Chondrocyte (in vitro differentiated cells): ENCODE measurements around the gene LPP. TPM values are rescaled to one million over a fixed set of nuclear protein-coding genes. Genes with fewer than 3 reads are reported as not detected.

Experiments
- DNase-seq: peaks from one replicate; pipeline ENCODE4 v3.0.0; 2021; ENCODE audit warnings: mixed read lengths, low spot score
- H3K27ac Mint-ChIP-seq: one replicate; pipeline ENCODE4 v1.8.0; 2021; ENCODE audit warnings: mild to moderate bottlenecking, moderate library complexity, mixed read lengths; ENCODE audit not compliant: unreplicated experiment
- H3K27me3 Mint-ChIP-seq: 2 replicates; pipeline ENCODE4 v1.8.0; 2021; ENCODE audit warnings: low read depth, mixed read lengths
- H3K36me3 Mint-ChIP-seq: 2 replicates; pipeline ENCODE4 v1.8.0; 2021; ENCODE audit warnings: low read depth, mixed read lengths
- H3K4me1 Mint-ChIP-seq: 2 replicates; pipeline ENCODE4 v1.8.0; 2021; ENCODE audit warnings: low read depth, mild to moderate bottlenecking, mixed read lengths
- H3K4me3 Mint-ChIP-seq: one replicate; pipeline ENCODE4 v1.8.0; 2021; ENCODE audit warnings: mild to moderate bottlenecking, moderate library complexity, mixed read lengths; ENCODE audit not compliant: unreplicated experiment
- H3K9me3 Mint-ChIP-seq: 2 replicates; pipeline ENCODE4 v1.8.0; 2021; ENCODE audit warnings: low read depth, mixed read lengths
- total RNA-seq: library from RNA; stranded (reverse); gene quantifications from 3 replicates; pipeline ENCODE4 v1.2.1, GENCODE V29; 2021
- TF ChIP-seq, protein P1 (sequence below): fragments of 200-600 bp; sonication (generic); IDR thresholded peaks from 2 replicates; pipeline ENCODE4 v1.5.0; 2021; ENCODE audit warnings: antibody characterized with exemption, mild to moderate bottlenecking, moderate library complexity

LPP gene
- total RNA-seq, 1 donor from 2014 or later: 295 TPM

DNA sequence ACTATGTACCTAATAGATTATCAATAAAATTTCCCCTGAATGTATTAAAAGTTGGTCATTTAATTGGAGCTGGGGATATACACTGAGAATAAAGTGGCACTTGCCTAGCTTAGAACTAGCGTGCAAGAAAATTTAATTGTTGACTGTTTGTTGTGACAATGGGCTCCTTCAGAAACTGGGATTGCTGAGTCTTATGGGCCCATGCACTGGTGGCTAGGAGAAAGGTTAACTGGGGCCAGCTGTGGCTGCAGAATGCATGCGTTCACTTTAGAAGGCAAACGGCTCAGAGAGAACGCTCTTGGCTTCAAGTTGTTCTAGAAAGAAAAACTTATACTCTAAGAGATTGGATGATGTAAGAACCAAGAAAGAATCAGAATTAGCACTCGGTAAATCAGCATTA, 18.7 kb upstream of the LPP start:
- TF ChIP-seq, protein P1, sequence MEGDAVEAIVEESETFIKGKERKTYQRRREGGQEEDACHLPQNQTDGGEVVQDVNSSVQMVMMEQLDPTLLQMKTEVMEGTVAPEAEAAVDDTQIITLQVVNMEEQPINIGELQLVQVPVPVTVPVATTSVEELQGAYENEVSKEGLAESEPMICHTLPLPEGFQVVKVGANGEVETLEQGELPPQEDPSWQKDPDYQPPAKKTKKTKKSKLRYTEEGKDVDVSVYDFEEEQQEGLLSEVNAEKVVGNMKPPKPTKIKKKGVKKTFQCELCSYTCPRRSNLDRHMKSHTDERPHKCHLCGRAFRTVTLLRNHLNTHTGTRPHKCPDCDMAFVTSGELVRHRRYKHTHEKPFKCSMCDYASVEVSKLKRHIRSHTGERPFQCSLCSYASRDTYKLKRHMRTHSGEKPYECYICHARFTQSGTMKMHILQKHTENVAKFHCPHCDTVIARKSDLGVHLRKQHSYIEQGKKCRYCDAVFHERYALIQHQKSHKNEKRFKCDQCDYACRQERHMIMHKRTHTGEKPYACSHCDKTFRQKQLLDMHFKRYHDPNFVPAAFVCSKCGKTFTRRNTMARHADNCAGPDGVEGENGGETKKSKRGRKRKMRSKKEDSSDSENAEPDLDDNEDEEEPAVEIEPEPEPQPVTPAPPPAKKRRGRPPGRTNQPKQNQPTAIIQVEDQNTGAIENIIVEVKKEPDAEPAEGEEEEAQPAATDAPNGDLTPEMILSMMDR: no peak
- Mint-ChIP-seq H3K36me3 (no peaks in the 10 kb centered on the region), H3K27me3 (no peaks in the 10 kb centered on the region), H3K9me3 (no peaks in the 10 kb centered on the region), H3K4me1 (peaks cover 14% of the 10 kb centered on the region), H3K4me3 (no peak overlapping the region), H3K27ac (no peak overlapping the region)
- DNase-seq: no peak

DNA sequence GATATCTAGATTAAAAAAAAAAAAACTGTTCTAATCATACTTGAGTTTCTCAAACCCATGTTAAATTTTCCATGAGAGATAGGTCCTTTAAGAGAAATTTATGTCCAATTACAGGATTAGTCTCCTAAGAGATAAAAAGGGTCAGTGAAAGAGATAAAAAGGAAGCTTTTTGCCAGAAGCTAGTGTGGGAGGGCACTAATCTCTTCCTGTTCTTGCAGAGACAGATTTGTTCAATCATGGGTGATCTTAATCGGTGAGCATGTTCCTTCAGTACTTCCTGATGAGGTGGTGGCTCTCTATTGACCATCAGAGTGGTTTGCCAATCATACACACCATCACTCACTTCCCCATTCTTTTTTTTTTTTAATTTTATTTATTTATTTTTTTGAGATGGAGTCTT, 16.9 kb upstream of the LPP start:
- no peak overlapping the region for H3K4me3 Mint-ChIP-seq
- no peak for DNase-seq
- H3K27ac Mint-ChIP-seq: no peak overlapping the region
- H3K4me1 Mint-ChIP-seq: peaks cover 14% of the 10 kb centered on the region
- no peaks in the 10 kb centered on the region for H3K36me3 Mint-ChIP-seq
- no peaks in the 10 kb centered on the region for H3K9me3 Mint-ChIP-seq
- TF ChIP-seq, protein P1: no peak
- H3K27me3 Mint-ChIP-seq: no peaks in the 10 kb centered on the region

DNA sequence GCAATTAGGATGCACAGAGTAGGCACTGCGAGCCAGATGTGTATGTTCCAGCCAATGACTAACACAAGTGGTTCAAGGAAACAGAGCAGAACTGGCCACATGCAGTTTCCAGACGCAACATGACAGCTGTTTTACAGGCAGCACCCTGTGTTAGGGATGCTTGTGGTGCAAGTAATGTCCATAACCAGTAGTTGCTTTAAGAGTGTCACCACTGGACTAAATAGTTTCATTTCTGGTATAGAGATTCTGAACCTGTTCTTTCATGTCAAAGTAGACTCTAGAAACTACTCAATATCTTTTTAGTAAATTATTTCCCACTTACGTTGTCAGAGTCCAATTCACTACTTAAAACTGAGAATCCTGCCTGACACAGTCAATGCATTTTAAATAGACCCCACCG, 14.5 kb upstream of the LPP start:
- Mint-ChIP-seq H3K9me3 (no peaks in the 10 kb centered on the region), H3K27me3 (no peaks in the 10 kb centered on the region), H3K4me1 (peaks cover 14% of the 10 kb centered on the region), H3K36me3 (no peaks in the 10 kb centered on the region), H3K27ac (no peak overlapping the region), H3K4me3 (no peak overlapping the region)
- TF ChIP-seq, protein P1: no peak
- DNase-seq: no peak

DNA sequence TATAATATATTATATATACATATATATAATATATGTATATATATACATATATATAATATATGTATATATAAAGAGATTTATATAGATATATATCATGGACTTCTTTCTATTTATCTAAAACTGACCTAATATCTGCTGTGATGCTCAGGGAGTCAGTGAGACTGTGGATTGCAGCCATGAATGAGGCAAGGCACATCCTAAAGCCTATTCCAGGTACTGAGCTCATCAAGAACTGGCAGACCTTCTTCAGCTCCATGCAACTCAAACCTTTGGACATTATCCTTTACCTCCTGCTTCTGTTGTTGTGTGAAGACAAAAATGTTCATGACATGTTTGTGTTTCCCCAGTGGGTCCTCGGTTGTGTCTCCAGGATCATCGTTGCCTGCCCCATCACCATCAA, 7.7 kb upstream of the LPP start:
- Mint-ChIP-seq H3K4me3 (no peak overlapping the region), H3K4me1 (peaks cover 2% of the 10 kb centered on the region), H3K9me3 (no peaks in the 10 kb centered on the region), H3K27ac (no peak overlapping the region), H3K27me3 (no peaks in the 10 kb centered on the region), H3K36me3 (no peaks in the 10 kb centered on the region)
- no peak for DNase-seq
- TF ChIP-seq, protein P1: no peak

DNA sequence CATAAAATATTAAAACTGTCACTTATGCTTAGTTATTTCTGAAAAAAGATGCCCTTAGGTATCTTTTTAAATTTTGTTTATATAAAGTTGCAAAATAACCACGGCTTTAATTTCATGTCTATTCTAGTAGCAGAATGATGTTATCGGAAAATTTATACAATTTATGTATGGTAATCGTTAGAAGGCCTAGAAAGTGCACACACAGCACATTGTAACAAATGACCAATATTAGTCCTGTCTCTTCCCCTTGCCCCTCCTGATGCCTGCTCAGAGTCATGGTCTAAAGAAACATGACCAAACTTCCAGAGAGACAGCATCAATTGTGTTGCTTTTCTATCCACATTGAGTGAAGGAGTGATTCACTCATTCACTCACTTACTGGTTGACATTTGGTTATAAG, 6.2 kb upstream of the LPP start:
- H3K9me3 Mint-ChIP-seq: no peaks in the 10 kb centered on the region
- no peaks in the 10 kb centered on the region for H3K27me3 Mint-ChIP-seq
- TF ChIP-seq, protein P1: no peak
- no peak overlapping the region for H3K27ac Mint-ChIP-seq
- no peak overlapping the region for H3K4me3 Mint-ChIP-seq
- peaks cover 14% of the 10 kb centered on the region for H3K4me1 Mint-ChIP-seq
- DNase-seq: no peak
- H3K36me3 Mint-ChIP-seq: no peaks in the 10 kb centered on the region
